GM23338 (cell line): ENCODE data around the gene FKBP1B. TPM values are rescaled to one million over a fixed set of nuclear protein-coding genes. Genes with fewer than 3 reads are reported as not detected.

ENCODE experiments used
- ATAC-seq: fragments of 200-7000 bp; cut with Tn5 transposase; 3 replicates; pipeline ENCODE4 v1.9.1; 2020
- DNase-seq: peaks from one replicate; pipeline ENCODE4 v3.0.0-alpha.2; 2015; ENCODE audit warnings: low spot score
- H2AFZ ChIP-seq: fragments of 200-600 bp; sonication (generic); 2 replicates; pipeline ENCODE4 v1.8.0; 2016; ENCODE audit warnings: antibody characterized with exemption, mild to moderate bottlenecking, moderate library complexity
- H3F3A ChIP-seq: fragments of 200-600 bp; sonication (generic); replicated peaks from 2 replicates; pipeline ENCODE4 v1.8.0; 2017; ENCODE audit warnings: antibody characterized with exemption, mixed run types, low read depth
- H3K27ac ChIP-seq: fragments of 200-600 bp; sonication (generic); 2 replicates; pipeline ENCODE4 v1.6.1; 2016; ENCODE audit warnings: low read depth
- H3K27me3 ChIP-seq: fragments of 200-600 bp; sonication (generic); 2 replicates; pipeline ENCODE4 v1.8.0; 2016; ENCODE audit warnings: mild to moderate bottlenecking, mixed run types, moderate library complexity; ENCODE audit not compliant: insufficient read depth
- H3K36me3 ChIP-seq: fragments of 200-600 bp; sonication (generic); 2 replicates; pipeline ENCODE4 v1.8.0; 2016; ENCODE audit warnings: mild to moderate bottlenecking; ENCODE audit not compliant: insufficient read depth
- H3K4me1 ChIP-seq: fragments of 200-600 bp; sonication (generic); 2 replicates; pipeline ENCODE4 v1.8.0; 2016; ENCODE audit warnings: mild to moderate bottlenecking, moderate library complexity; ENCODE audit not compliant: insufficient read depth
- H3K4me2 ChIP-seq: fragments of 200-600 bp; sonication (generic); 2 replicates; pipeline ENCODE4 v1.7.1; 2017; ENCODE audit warnings: mixed run types
- H3K4me3 ChIP-seq: fragments of 200-600 bp; sonication (generic); 2 replicates; pipeline ENCODE4 v1.6.1; 2016; ENCODE audit warnings: mixed run types
- H3K79me2 ChIP-seq: fragments of 200-600 bp; sonication (generic); replicated peaks from 2 replicates; pipeline ENCODE4 v1.8.0; 2017; ENCODE audit warnings: mild to moderate bottlenecking; ENCODE audit not compliant: insufficient read depth
- H3K9me2 ChIP-seq: fragments of 200-600 bp; sonication (generic); 2 replicates; pipeline ENCODE4 v1.8.0; 2017; ENCODE audit not compliant: insufficient read depth
- H4K20me1 ChIP-seq: fragments of 200-600 bp; sonication (generic); replicated peaks from 2 replicates; pipeline ENCODE4 v1.8.0; 2017; ENCODE audit warnings: mild to moderate bottlenecking; ENCODE audit not compliant: insufficient read depth
- H3K27ac Mint-ChIP-seq: 2 replicates; pipeline ENCODE4 v1.8.0; 2020; ENCODE audit warnings: inconsistent platforms, mild to moderate bottlenecking, moderate library complexity, mixed read lengths
- H3K27me3 Mint-ChIP-seq: 3 replicates; pipeline ENCODE4 v1.8.0; 2022; ENCODE audit warnings: low read depth, mild to moderate bottlenecking, moderate library complexity, mixed read lengths, inconsistent platforms; ENCODE audit not compliant: insufficient read depth, poor library complexity
- H3K36me3 Mint-ChIP-seq: 3 replicates; pipeline ENCODE4 v1.8.0; 2021; ENCODE audit warnings: low read depth, mild to moderate bottlenecking, inconsistent platforms, moderate library complexity, mixed read lengths
- H3K4me1 Mint-ChIP-seq: 3 replicates; pipeline ENCODE4 v1.8.0; 2020; ENCODE audit warnings: mild to moderate bottlenecking, inconsistent platforms, mixed read lengths
- H3K4me3 Mint-ChIP-seq: 3 replicates; pipeline ENCODE4 v1.8.0; 2021; ENCODE audit warnings: moderate library complexity, mild to moderate bottlenecking, inconsistent platforms, mixed read lengths
- H3K9me3 Mint-ChIP-seq: 3 replicates; pipeline ENCODE4 v1.8.0; 2020; ENCODE audit warnings: moderate library complexity, mild to moderate bottlenecking, inconsistent platforms, mixed read lengths
- CREB1 ChIP-seq: fragments of 250-450 bp; sonication (Bioruptor Pico); IDR thresholded peaks from 2 replicates; pipeline ENCODE4 v1.5.0; 2020; ENCODE audit warnings: low read depth, mild to moderate bottlenecking, moderate library complexity
- CTCF ChIP-seq, 2 experiments: fragments of 200-600 bp in 1 of 2; sonication (generic) in 1 of 2; conservative IDR thresholded peaks; 2 replicates each; pipeline versions ENCODE4 v1.5.1 to v1.6.1; 2016 to 2017; ENCODE audit warnings: antibody characterized with exemption in 2 of 2, low read depth in 2 of 2, mild to moderate bottlenecking in 2 of 2, moderate library complexity in 1 of 2
- EZH2 ChIP-seq: fragments of 200-600 bp; sonication (generic); IDR thresholded peaks from one replicate; pipeline ENCODE4 v1.8.0; 2017; ENCODE audit warnings: antibody characterized with exemption, mild to moderate bottlenecking, low read depth; ENCODE audit not compliant: unreplicated experiment
- EZH2phosphoT487 ChIP-seq: fragments of 200-600 bp; sonication (generic); IDR thresholded peaks from one replicate; pipeline ENCODE4 v1.8.1; 2018; ENCODE audit warnings: antibody characterized with exemption; ENCODE audit not compliant: unreplicated experiment
- JUNB ChIP-seq: IDR thresholded peaks from one replicate; pipeline ENCODE4 v1.6.1; 2016; ENCODE audit warnings: antibody characterized with exemption; ENCODE audit not compliant: unreplicated experiment
- REST ChIP-seq: IDR thresholded peaks from one replicate; pipeline ENCODE4 v1.6.1; 2018; ENCODE audit warnings: antibody characterized with exemption; ENCODE audit not compliant: unreplicated experiment
- ZNF331 ChIP-seq: fragments of 250-450 bp; sonication (Bioruptor Pico); IDR thresholded peaks from 2 replicates; pipeline ENCODE4 v1.5.0; 2020; ENCODE audit warnings: low read depth, mild to moderate bottlenecking, moderate library complexity
- polyA plus RNA-seq: library from polyadenylated mRNA; unstranded; fragments of >200 nt; fragmentation: Nextera tagmentation; extraction: Ambion mirVana; gene quantifications from 2 replicates; pipeline ENCODE4 v1.2.1, GENCODE V29; 2016
- total RNA-seq: library from RNA; depleted of rRNA; stranded (reverse); fragments of >200 nt; shearing (Covaris generic); gene quantifications from 2 replicates; pipeline ENCODE4 v1.2.3, GENCODE V29; 2014

Gene FKBP1B
- total and polyA plus RNA-seq, 2 experiments from 2014 or later: 48.2 to 77.1 TPM

GRCh38 chr2:24101992-24102391 lies 52.5 kb downstream of the FKBP1B start:
- Mint-ChIP-seq H3K36me3 (no peaks in the 10 kb centered on the region), H3K27me3 (peaks cover 4% of the 10 kb centered on the region)
- H3K36me3 ChIP-seq: no peaks in the 10 kb centered on the region; the same call in 1 of the 2 replicates

More at GRCh38 chr2:24101992-24102391, 52.5 kb downstream of the FKBP1B start:
- Histone ChIP-seq H3K4me2 (no peak overlapping the region), H3F3A (no peaks in the 10 kb centered on the region), H3K4me3 (no peak overlapping the region), H3K4me1 (no peaks in the 10 kb centered on the region), H3K79me2 (no peaks in the 10 kb centered on the region), H3K9me2 (no peaks in the 10 kb centered on the region), H3K27ac (no peak overlapping the region), H4K20me1 (no peaks in the 10 kb centered on the region), H2AFZ (no peak overlapping the region), H3K27me3 (no peaks in the 10 kb centered on the region)
- Mint-ChIP-seq H3K9me3 (peaks cover 4% of the 10 kb centered on the region; the same call in 1 of the 3 replicates), H3K27ac (no peak overlapping the region), H3K4me1 (no peaks in the 10 kb centered on the region; the same call in 2 of the 3 replicates), H3K4me3 (no peak overlapping the region)
- DNase-seq (no peak), ATAC-seq (no peak)
- TF ChIP-seq EZH2phosphoT487 (no peak), REST (no peak), CTCF (conservative IDR thresholded peaks at IDR 0.05; ENCODE audit: low read depth in 2 of 2) (no peak), ZNF331 (no peak), EZH2 (no peak), CREB1 (no peak), JUNB (no peak)
